ENCODE results near the gene HSD17B1. TPM values are rescaled to one million over a fixed set of nuclear protein-coding genes. Genes with fewer than 3 reads are reported as not detected.
A peak's percentile ranks its signal among the peaks of the same experiment; 100 is the strongest.

Gene HSD17B1
- total RNA-seq, 1 experiment from 2014 or later, result 1.0 TPM

- no peaks in the 10 kb centered on the region for H3K9me3 Mint-ChIP-seq (ENCODE audit: low read depth, unreplicated experiment)
- DNase-seq, result peak; percentile 85
- no peak for TF ChIP-seq CTCF (IDR thresholded peaks at IDR 0.05; ENCODE audit: unreplicated experiment)
- peak overlapping the region; percentile 95 for H3K27ac Mint-ChIP-seq (ENCODE audit: unreplicated experiment)
- no peaks in the 10 kb centered on the region for H3K27me3 Mint-ChIP-seq (ENCODE audit: unreplicated experiment)
- peaks cover 51% of the 10 kb centered on the region for H3K4me1 Mint-ChIP-seq (ENCODE audit: low read depth, unreplicated experiment)
- H3K4me3 Mint-ChIP-seq (ENCODE audit: low read depth, unreplicated experiment), result peak overlapping the region; percentile 62
- BruUV-seq (replicated peaks), result TSS peak; percentile 96
- H3K36me3 Mint-ChIP-seq (ENCODE audit: insufficient read depth, unreplicated experiment), result peaks cover 82% of the 10 kb centered on the region
- CTCF ChIA-PET, result interaction anchor here (0.5 to 3.4 kb wide), 28 partner anchors 9 to 464 kb away, joined by 3 to 65 read pairs (median 5); partner anchors contain the start of genes CAVIN1, NAGLU, RETREG3 and STAT3
- intact Hi-C loops (cut with micrococcal nuclease; ENCODE audit: unreplicated experiment), result loop anchor here (2.0 kb wide), 1 partner anchor 89 kb away; no protein-coding TSS in a partner anchor
These were observed 34.5 kb upstream of the HSD17B1 start for GRCh38 chr17:42518046-42518754.

GRCh38 chr17:42518755-42519545, 33.8 kb upstream of the HSD17B1 start:
- intact Hi-C loops (cut with micrococcal nuclease; ENCODE audit: unreplicated experiment), result loop anchor here (2.0 kb wide), 1 partner anchor 90 kb away; no protein-coding TSS in a partner anchor
- H3K9me3 Mint-ChIP-seq (ENCODE audit: low read depth, unreplicated experiment), result no peaks in the 10 kb centered on the region
- peak overlapping the region; percentile 62 for H3K4me3 Mint-ChIP-seq (ENCODE audit: low read depth, unreplicated experiment)
- peak; percentile 93 for DNase-seq
- peaks cover 82% of the 10 kb centered on the region for H3K36me3 Mint-ChIP-seq (ENCODE audit: insufficient read depth, unreplicated experiment)
- H3K4me1 Mint-ChIP-seq (ENCODE audit: low read depth, unreplicated experiment), result peaks cover 51% of the 10 kb centered on the region
- no peaks in the 10 kb centered on the region for H3K27me3 Mint-ChIP-seq (ENCODE audit: unreplicated experiment)
- peak overlapping the region; percentile 95 for H3K27ac Mint-ChIP-seq (ENCODE audit: unreplicated experiment)
- no peak for TF ChIP-seq CTCF (IDR thresholded peaks at IDR 0.05; ENCODE audit: unreplicated experiment)
- no TSS peak for BruUV-seq (replicated peaks)
- CTCF ChIA-PET, result interaction anchor here (0.6 to 3.4 kb wide), 19 partner anchors 8 to 463 kb away, joined by 3 to 65 read pairs (median 6); partner anchors contain the start of genes CAVIN1 and TUBG1

GRCh38 chr17:42519546-42520491, 32.9 kb upstream of the HSD17B1 start:
- H3K36me3 Mint-ChIP-seq (ENCODE audit: insufficient read depth, unreplicated experiment), result peaks cover 73% of the 10 kb centered on the region
- H3K27me3 Mint-ChIP-seq (ENCODE audit: unreplicated experiment), result no peaks in the 10 kb centered on the region
- H3K27ac Mint-ChIP-seq (ENCODE audit: unreplicated experiment), result peak overlapping the region; percentile 95
- intact Hi-C loops (cut with micrococcal nuclease; ENCODE audit: unreplicated experiment), result loop anchor here (2.0 kb wide), 1 partner anchor 91 kb away; no protein-coding TSS in a partner anchor
- no peaks in the 10 kb centered on the region for H3K9me3 Mint-ChIP-seq (ENCODE audit: low read depth, unreplicated experiment)
- TF ChIP-seq CTCF (IDR thresholded peaks at IDR 0.05; ENCODE audit: unreplicated experiment), result no peak
- H3K4me3 Mint-ChIP-seq (ENCODE audit: low read depth, unreplicated experiment), result peak overlapping the region; percentile 62
- CTCF ChIA-PET, result interaction anchor here (0.5 to 3.4 kb wide), 20 partner anchors 7 to 414 kb away, joined by 3 to 65 read pairs (median 4); partner anchors contain the start of genes CAVIN1, STAT3 and TUBG1
- peaks cover 51% of the 10 kb centered on the region for H3K4me1 Mint-ChIP-seq (ENCODE audit: low read depth, unreplicated experiment)
- peak; percentile 91 for DNase-seq
- BruUV-seq (replicated peaks), result no TSS peak
